COLO829 (cell line): ENCODE results near the gene TAS2R13.

ENCODE experiments used
- DNase-seq: peaks from one replicate; pipeline ENCODE4 v3.0.0; 2012; ENCODE audit warnings: low spot score

The TAS2R13 gene

GRCh38 chr12:10909462-10909861 is at the start of gene TAS2R13:
TAS2R13 (minus strand) TSS chr12:10909562; CDS start chr12:10909298, 264 bp downstream.
- no peak for DNase-seq

- DNase-seq = no peak
Measured at GRCh38 chr12:10957741-10958140, 48.4 kb upstream of the TAS2R13 start.

GRCh38 chr12:10956085-10956484 is 46.7 kb upstream of the TAS2R13 start:
- DNase-seq = no peak

GRCh38 chr12:10952645-10953044 is 43.3 kb upstream of the TAS2R13 start:
- no peak for DNase-seq

- no peak for DNase-seq
Measured at GRCh38 chr12:10943167-10943566, 33.8 kb upstream of the TAS2R13 start.

GRCh38 chr12:10941916-10942607 is 32.7 kb upstream of the TAS2R13 start:
- no peak for DNase-seq

GRCh38 chr12:10941369-10941768 is 32.0 kb upstream of the TAS2R13 start:
- no peak for DNase-seq

GRCh38 chr12:10940389-10940788 is 31.0 kb upstream of the TAS2R13 start:
- DNase-seq = no peak

GRCh38 chr12:10939163-10939562 is 29.8 kb upstream of the TAS2R13 start, which contains the start of gene TAS2R14:
TAS2R14 (minus strand) TSS chr12:10939263; CDS start chr12:10939207, 56 bp downstream.
- DNase-seq = no peak

- no peak for DNase-seq
Measured at GRCh38 chr12:10936506-10936905, 27.1 kb upstream of the TAS2R13 start.

GRCh38 chr12:10928746-10929286 is 19.5 kb upstream of the TAS2R13 start, which contains the start of gene PRH2:
PRH2 (plus strand) TSS chr12:10929236; CDS start chr12:10929274, 38 bp downstream.
- DNase-seq = no peak

- no peak for DNase-seq
Measured at GRCh38 chr12:10926269-10926668, 16.9 kb upstream of the TAS2R13 start.

GRCh38 chr12:10919809-10920208 is 10.4 kb upstream of the TAS2R13 start:
- no peak for DNase-seq

GRCh38 chr12:10910380-10910779 is 1.0 kb upstream of the TAS2R13 start:
- DNase-seq = no peak

GRCh38 chr12:10904686-10905085 is 4.7 kb downstream of the TAS2R13 start:
- DNase-seq = no peak

GRCh38 chr12:10901427-10901826 is 7.9 kb downstream of the TAS2R13 start:
- DNase-seq = no peak

GRCh38 chr12:10900972-10901371 is 8.4 kb downstream of the TAS2R13 start:
- no peak for DNase-seq

GRCh38 chr12:10900530-10900929 is 8.8 kb downstream of the TAS2R13 start:
- no peak for DNase-seq

- no peak for DNase-seq
Measured at GRCh38 chr12:10896854-10897253, 12.5 kb downstream of the TAS2R13 start.

GRCh38 chr12:10891937-10892336 is 17.4 kb downstream of the TAS2R13 start:
- no peak for DNase-seq

- no peak for DNase-seq
Measured at GRCh38 chr12:10889226-10889625, 20.1 kb downstream of the TAS2R13 start.

- no peak for DNase-seq
Measured at GRCh38 chr12:10884086-10884725, 25.2 kb downstream of the TAS2R13 start, which contains the start of gene PRH1. PRH1 (minus strand) TSS chr12:10884255; CDS start chr12:10884217, 38 bp downstream.

- DNase-seq = peak; percentile 35
Measured at GRCh38 chr12:10873378-10873777, 36.0 kb downstream of the TAS2R13 start.
